GM12801 (cell line): Measurements from ENCODE around the gene SLC20A1.

Experiments used
- TF ChIP-seq, protein P1 (sequence below): IDR thresholded peaks from one replicate; pipeline ENCODE4 v1.5.1; 2011; ENCODE audit warnings: control low read depth; ENCODE audit not compliant: insufficient read length; ENCODE audit errors: extremely low read depth

SLC20A1 gene, protein sequence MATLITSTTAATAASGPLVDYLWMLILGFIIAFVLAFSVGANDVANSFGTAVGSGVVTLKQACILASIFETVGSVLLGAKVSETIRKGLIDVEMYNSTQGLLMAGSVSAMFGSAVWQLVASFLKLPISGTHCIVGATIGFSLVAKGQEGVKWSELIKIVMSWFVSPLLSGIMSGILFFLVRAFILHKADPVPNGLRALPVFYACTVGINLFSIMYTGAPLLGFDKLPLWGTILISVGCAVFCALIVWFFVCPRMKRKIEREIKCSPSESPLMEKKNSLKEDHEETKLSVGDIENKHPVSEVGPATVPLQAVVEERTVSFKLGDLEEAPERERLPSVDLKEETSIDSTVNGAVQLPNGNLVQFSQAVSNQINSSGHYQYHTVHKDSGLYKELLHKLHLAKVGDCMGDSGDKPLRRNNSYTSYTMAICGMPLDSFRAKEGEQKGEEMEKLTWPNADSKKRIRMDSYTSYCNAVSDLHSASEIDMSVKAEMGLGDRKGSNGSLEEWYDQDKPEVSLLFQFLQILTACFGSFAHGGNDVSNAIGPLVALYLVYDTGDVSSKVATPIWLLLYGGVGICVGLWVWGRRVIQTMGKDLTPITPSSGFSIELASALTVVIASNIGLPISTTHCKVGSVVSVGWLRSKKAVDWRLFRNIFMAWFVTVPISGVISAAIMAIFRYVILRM

DNA sequence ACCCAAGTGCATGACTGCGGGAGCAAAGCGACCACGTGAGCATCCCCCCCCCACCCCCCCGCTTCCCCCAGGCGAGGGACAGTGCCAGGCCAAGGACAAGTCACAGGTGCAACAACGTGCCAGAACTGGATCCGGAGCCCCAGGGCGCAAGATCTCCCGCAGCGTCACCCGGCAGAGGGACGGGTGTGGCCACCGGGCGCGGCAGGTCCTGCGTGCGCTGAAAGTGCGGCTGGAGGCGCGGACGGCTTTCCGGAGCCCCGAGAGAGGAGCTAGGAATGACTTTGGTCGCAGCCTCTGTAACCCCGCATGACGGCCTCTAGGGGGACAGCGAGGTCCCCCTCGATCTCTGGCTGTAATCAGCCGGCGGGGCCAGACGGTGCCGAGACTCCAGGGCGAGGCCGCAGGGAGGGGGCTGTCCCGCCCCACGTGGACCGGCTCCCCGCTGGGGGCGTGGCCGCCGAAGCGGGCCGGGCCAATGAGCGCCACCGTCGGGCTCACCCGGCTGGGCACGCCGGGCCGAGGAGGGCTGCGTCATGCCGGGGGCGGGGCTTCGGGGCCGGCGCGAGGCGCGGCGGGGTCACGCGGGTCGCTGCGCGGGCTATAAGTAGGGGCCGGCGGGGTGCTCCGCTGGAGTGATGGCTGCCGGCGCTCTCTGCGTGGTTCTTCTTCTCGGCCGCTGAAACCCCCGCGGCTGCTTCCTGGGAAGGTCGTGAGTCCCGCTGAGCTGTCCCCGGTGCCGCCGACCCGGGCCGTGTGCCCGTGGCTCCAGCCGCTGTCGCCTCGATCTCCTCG, at the start of gene SLC20A1:
TSS of gene SLC20A1 (plus strand) at position 630 of the 792 bp plus-strand sequence. CDS start 890 bp downstream, outside the sequence.
- TF ChIP-seq, protein P1, sequence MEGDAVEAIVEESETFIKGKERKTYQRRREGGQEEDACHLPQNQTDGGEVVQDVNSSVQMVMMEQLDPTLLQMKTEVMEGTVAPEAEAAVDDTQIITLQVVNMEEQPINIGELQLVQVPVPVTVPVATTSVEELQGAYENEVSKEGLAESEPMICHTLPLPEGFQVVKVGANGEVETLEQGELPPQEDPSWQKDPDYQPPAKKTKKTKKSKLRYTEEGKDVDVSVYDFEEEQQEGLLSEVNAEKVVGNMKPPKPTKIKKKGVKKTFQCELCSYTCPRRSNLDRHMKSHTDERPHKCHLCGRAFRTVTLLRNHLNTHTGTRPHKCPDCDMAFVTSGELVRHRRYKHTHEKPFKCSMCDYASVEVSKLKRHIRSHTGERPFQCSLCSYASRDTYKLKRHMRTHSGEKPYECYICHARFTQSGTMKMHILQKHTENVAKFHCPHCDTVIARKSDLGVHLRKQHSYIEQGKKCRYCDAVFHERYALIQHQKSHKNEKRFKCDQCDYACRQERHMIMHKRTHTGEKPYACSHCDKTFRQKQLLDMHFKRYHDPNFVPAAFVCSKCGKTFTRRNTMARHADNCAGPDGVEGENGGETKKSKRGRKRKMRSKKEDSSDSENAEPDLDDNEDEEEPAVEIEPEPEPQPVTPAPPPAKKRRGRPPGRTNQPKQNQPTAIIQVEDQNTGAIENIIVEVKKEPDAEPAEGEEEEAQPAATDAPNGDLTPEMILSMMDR, result no peak

GRCh38 chr2:112597537-112598322, 48.0 kb upstream of the SLC20A1 start:
- TF ChIP-seq, protein P1, result no peak

GRCh38 chr2:112600634-112601033, 45.1 kb upstream of the SLC20A1 start:
- TF ChIP-seq, protein P1, result no peak

DNA sequence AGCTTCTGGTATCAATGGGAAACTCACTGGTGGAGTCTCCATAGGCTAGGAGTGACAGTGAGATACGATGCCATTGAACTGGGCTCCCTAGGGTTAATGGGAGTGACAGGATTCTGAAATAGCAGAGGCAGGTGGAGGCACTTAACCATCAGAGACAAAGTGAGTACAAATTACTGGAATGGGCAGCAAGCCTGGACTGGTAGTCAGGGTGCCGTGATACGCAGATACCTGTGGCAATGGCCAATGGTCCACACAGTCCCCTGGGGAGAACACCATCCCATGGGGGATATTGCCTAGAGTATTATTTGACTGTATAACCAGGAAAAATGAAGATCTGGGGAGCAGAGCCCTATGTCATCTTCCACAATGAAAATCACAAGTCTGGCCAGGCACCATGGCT, 44.0 kb upstream of the SLC20A1 start:
- TF ChIP-seq, protein P1, result no peak

- TF ChIP-seq, protein P1, result no peak
These were observed 42.8 kb upstream of the SLC20A1 start for GRCh38 chr2:112602917-112603316.

- TF ChIP-seq, protein P1, result no peak
These were observed 42.0 kb upstream of the SLC20A1 start for GRCh38 chr2:112603731-112604130.
